Stimulated activated CD8-positive, alpha-beta memory T cell treated with anti-CD3 and anti-CD28 coated beads, Interleukin-7, amount 100 ng/mL, for 24 hours (primary cell): ENCODE results near the gene FAM24B.

Experiments
- DNase-seq: peaks from one replicate; pipeline ENCODE4 v3.0.0-alpha.2; 2020; ENCODE audit warnings: low read depth

The FAM24B gene

DNA sequence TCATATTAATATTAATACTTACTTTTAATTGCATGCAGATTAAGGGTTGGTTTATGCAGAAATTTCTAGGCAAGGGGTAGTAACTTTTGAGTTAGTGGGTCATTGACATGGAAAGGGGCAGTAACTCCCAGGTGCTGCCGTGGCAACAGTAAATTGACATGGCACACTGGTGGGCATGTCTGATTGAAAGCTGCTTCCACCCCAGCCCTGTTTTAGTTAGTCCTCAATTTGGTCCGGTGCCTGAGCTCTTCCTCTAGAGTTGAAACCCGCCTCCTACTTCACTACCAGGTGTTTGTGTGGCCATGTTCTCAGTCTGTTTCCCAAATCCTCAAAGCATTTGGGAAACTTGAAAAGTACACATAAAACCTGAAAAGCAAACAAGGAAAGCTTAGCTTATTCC is 52.1 kb downstream of the FAM24B start:
- no peak for DNase-seq

DNA sequence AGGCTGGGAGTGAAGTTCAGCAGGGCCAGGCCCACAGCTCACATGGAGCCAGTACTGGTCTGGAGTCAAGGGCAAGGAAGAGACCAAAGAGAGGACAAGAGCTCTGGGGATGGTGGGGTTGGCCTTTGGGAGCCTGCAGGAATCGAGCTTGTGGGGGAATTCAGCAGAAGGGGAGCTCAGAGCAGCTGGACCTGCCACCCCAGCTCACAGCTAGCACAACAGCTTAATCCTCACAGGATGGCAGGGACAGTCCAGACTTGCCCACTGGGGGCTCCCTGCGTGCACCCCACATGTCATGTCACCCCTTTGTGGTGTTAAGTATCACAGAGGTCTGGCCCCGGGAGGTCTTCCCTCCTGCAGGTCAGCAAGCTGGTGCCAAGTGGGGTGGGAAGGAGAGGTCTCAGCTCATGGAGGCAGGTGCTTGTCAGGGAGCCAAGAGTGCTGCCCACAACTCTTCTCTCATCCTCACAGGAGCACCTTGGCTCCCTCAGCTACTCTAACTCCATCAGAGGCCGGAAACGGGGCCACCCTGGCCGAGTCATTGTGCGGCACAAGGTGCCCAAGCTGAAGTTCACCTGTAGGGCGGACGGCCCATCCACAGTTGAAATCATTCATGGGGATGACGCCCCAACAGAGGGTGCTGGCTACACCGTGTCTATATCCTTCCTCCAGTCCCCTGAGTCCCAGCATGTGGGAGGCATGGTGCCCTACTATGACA is 56.2 kb downstream of the FAM24B start:
- DNase-seq, result no peak

DNA sequence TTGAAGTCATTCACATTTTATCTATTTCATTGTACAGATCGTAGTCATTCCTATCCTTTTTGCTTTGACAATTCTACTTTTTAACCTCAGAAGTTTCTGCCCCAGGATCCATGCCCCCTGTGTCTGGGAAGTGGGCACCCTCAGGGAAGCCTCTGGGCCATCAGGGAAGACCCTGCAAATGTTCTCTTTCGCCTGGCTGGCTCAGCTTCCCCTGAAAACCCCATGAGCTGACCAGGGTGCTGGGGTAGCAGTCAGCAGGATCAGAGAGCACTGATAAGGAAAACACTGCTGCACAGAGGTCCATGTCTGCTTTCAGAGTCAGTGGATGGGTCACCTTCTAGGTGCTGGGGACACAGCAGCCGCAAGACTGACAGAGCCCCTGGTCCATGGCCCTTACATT is 57.6 kb downstream of the FAM24B start:
- DNase-seq, result no peak

DNA sequence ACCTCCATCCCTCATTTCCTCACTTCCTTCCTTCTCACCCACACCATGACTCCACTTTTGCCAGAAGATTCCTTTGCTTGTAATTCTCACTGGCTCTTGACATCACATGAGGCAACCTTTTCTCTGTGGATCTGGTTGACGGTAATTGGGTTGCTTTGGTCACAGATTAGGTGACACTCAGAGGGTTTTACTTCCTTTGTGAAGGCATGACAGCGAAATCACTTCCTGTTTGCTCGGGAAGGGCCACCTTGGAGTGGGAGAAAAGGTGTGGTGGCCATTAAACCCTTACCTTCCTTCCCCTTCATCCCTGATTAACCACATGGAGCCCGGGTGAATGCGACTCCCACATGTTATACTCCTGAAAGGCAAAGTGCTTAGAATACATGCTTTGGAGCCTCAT is 63.9 kb downstream of the FAM24B start:
- no peak for DNase-seq

DNA sequence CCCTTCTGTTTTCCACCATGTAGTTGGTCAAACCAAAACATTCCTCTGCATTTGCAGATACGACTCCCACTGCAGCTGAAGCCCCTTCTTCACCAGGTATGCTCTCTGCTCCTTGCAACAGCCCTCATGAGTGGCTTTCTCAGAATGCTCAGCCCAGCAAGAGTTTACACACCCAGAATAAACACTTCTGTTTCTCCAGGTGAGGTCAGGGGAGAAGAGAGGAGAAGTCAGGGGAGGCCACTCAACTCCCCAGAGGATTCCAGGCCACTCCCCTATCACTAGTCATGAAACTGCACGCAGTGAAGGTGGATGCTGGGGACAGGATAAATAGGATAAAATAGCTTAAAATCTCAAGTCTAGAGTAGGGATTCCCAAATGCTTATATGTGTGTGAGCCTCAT is 64.9 kb downstream of the FAM24B start:
- DNase-seq, result no peak

DNA sequence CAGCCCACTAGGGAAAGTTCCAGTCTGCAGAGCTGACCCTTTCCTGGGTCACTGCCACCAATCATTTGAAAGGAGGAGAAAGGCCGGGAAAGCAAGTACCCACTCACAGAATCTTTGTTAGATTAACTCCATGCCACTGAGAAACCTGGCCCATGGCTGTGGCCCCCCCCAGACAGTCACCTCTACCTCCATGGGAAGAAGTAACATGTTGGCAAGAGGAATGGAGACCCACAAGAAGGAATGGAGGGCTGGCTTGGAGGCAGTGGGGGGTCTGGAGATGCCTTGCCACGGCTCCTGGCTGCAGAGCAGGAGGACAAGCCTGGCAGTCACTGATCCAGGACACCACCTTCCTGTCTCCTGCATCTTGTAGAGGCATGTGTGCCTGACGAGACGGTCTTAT is 66.6 kb downstream of the FAM24B start:
- no peak for DNase-seq

DNA sequence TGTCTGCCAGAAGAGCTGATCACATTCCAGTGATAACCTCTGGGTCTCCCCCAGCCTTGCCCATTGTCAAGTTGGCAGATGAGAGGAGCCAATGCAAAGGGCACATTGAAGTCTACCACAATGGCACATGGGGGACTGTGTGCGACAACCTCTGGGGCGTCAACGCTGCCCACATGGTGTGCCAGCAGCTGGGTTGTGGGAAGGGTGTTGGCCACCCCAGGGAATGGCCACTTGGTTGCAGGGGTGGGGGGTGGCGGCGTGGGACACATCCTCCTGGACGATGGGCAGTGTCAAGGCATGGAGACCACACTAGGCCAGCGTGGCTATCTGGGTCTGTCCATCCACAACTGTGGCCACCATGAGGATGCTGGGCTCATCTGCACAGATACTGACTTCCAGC is 77.1 kb downstream of the FAM24B start:
- no peak for DNase-seq
